Fibroblast of the aortic adventitia (primary cell): Measurements from ENCODE around the gene PLEKHG7. TPM values are rescaled to one million over a fixed set of nuclear protein-coding genes. Genes with fewer than 3 reads are reported as not detected.

Source experiments
- DNase-seq: peaks from one replicate; pipeline ENCODE4 v3.0.0-alpha.2; 2010; ENCODE audit warnings: low read depth
- H3K4me3 ChIP-seq: 2 replicates; pipeline ENCODE4 v1.5.1; 2011; ENCODE audit warnings: low read depth, mild to moderate bottlenecking, control low read depth, low read length, moderate library complexity
- total RNA-seq: library from RNA; depleted of rRNA; stranded (reverse); fragments of >200 nt; gene quantifications from 2 replicates; pipeline ENCODE4 v1.2.3, GENCODE V29; 2012; ENCODE audit warnings: low replicate concordance
- TF ChIP-seq, protein P1 (sequence below): IDR thresholded peaks from 2 replicates; pipeline ENCODE4 v1.5.1; 2011; ENCODE audit warnings: mild to moderate bottlenecking, low read length, control low read depth, inconsistent platforms; ENCODE audit not compliant: insufficient read depth

PLEKHG7 gene
- total RNA-seq, 1 donor = not detected

DNA sequence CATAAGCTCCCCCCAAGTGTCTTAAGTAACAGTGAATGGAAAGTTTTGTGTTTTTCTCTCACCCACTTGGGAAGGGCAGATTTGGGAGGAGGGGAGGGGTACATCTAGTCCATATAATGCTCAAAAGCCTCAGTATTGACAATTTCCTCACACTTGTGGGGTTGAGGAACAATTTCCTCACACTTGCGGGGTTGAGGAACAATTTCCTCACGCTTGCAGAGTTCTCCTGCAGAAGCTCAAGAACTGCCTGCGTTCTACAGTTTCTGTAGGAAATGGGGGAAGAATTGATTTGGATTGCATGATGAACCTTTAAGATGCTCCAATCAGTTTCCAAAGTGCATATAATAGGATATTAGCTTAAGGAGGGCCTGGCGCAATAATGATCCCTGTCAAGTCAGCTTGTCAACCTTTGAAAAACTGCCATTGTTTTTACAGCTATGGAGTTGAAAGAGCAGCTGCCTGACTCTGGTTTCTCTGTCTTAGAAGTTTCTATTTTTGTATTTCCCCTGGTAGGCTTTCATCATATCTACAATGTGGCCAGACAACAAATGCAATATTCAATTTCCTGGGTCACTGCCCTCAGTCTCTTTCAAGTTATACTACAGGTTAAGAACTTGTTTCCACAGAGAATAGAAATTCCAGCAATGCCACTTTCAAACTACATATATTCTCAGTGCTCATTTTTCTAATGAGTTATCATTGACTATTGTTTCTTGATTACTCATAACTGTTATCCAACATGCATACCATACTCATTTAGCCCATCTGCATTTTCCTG lies 66.5 kb downstream of the PLEKHG7 start:
- peak; percentile 53 for DNase-seq
- TF ChIP-seq, protein P1, sequence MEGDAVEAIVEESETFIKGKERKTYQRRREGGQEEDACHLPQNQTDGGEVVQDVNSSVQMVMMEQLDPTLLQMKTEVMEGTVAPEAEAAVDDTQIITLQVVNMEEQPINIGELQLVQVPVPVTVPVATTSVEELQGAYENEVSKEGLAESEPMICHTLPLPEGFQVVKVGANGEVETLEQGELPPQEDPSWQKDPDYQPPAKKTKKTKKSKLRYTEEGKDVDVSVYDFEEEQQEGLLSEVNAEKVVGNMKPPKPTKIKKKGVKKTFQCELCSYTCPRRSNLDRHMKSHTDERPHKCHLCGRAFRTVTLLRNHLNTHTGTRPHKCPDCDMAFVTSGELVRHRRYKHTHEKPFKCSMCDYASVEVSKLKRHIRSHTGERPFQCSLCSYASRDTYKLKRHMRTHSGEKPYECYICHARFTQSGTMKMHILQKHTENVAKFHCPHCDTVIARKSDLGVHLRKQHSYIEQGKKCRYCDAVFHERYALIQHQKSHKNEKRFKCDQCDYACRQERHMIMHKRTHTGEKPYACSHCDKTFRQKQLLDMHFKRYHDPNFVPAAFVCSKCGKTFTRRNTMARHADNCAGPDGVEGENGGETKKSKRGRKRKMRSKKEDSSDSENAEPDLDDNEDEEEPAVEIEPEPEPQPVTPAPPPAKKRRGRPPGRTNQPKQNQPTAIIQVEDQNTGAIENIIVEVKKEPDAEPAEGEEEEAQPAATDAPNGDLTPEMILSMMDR = no peak
- H3K4me3 ChIP-seq = no peak overlapping the region

DNA sequence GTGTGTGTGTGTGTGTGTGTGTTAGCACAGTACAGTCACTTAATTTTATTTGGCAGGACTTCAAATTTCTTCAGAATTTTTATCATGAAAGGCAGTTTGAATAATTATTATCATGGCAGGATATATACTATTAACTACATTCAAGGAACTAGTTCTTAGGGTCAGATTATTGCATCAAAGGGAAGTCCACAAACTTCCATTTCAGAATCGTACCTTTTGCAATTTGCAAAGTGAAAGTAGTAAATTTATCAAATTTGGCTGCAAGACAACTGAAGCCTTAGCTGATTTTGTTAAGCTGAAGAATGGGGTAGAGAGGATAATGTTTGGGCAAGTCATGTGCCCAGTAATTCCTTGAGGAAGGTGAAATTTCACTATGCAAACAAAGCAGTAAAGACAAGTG lies 68.2 kb downstream of the PLEKHG7 start:
- TF ChIP-seq, protein P1 = no peak
- peak; percentile 37 for DNase-seq
- no peak overlapping the region for H3K4me3 ChIP-seq

DNA sequence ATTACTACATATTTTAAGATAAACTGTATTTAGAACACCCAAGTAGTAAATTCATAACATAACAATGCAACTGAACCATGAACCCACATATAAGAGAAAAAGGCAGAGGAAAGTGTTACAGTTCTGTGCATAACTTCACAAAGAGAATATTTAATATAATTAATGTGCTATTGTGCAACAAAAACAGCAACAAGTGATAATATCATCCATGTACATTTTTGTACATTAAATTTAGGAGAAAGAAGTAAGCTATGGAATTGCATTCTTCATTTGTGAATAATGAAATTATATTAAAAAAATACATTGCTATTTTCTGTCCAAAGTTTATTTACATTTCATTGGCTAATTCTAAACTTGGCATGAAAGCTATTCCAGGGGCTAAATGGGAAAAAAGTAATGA lies 72.6 kb downstream of the PLEKHG7 start:
- DNase-seq = no peak
- TF ChIP-seq, protein P1 = no peak
- no peak overlapping the region for H3K4me3 ChIP-seq

DNA sequence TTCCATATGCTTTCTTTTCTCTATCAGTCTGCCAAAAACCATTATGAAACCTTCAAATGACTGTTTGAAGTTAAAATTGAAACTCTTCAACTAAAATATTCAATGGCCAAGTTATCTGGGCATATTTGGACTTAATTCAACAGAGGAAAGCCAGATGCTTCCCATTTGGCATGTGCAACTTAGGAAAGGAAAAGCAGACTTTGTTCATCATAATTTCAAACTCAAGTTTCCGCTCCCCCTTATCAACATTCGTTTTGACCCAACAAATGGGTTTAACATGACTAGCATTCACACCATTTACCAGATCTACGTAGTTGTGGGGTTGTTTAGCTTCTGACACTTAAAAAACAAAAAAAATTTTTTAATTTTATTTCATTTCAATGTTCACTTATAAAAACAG lies 75.7 kb downstream of the PLEKHG7 start:
- no peak overlapping the region for H3K4me3 ChIP-seq
- DNase-seq = no peak
- TF ChIP-seq, protein P1 = no peak

DNA sequence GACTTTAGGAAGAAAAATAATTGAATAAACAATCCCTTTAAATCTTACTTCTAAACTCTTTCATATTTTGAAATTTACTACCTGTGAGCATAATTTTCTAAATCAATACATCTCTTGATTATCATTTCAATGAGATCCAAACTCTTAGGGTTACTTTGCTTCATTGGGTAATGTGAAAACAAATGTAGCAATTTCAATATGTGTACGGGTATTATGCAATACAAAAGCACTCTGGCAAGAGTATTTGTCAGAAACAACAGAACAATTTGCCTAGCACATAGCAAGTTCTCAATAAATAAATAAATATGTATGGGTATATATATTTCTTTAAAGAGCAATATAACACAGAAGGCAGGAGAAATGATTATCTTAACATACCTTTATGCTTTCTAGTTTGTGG lies 77.1 kb downstream of the PLEKHG7 start:
- no peak overlapping the region for H3K4me3 ChIP-seq
- peak; percentile 41 for DNase-seq
- TF ChIP-seq, protein P1 = no peak

DNA sequence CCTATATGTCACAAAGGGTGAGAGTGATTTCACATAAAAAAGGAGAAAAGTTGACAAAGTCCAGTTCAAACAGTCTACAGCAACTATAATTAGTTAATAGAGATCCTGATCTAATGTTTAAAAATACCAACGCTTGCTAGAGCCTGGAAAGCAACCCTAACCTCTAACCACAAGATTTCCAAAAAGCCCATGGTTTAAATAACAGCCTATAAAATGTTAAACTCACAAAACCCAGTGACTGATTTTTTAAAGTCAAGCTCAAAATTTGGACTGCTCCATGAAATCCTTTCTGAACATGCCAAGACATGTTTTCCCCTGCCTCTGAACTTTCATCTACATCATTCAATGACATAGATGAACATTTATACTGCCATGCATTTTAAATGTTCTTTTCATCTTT lies 81.6 kb downstream of the PLEKHG7 start:
- peak; percentile 66 for DNase-seq

More for the DNA sequence above, 81.6 kb downstream of the PLEKHG7 start:
- TF ChIP-seq, protein P1 = no peak
- no peak overlapping the region for H3K4me3 ChIP-seq
